Stimulated activated CD4-positive, alpha-beta T cell treated with anti-CD3 and anti-CD28 coated beads, Interleukin-12 subunit alpha, Interleukin-12 subunit beta, amount 100 ng/mL, for 4 hours (primary cell): ENCODE results near the gene CPED1.
"Not testable (repeated sequence)": the region's sequence is repeated elsewhere in the genome, so short reads cannot be mapped to it uniquely, and the experiment has no call there.

Experiments used
- DNase-seq: peaks from one replicate; pipeline ENCODE4 v3.0.0-alpha.2; 2020

Gene CPED1

GRCh38 chr7:121075424-121075841, 86.9 kb downstream of the CPED1 start:
- not testable (repeated sequence) for DNase-seq

GRCh38 chr7:121075952-121076349, 87.4 kb downstream of the CPED1 start:
- DNase-seq = no peak

GRCh38 chr7:121076350-121077164, 88.0 kb downstream of the CPED1 start:
- DNase-seq = no peak

GRCh38 chr7:121077165-121077630, 88.7 kb downstream of the CPED1 start:
- no peak for DNase-seq

- DNase-seq = no peak
These were observed 90.3 kb downstream of the CPED1 start for GRCh38 chr7:121078701-121079227.

- no peak for DNase-seq
These were observed 91.1 kb downstream of the CPED1 start for GRCh38 chr7:121079425-121080169.

GRCh38 chr7:121080257-121080912, 91.9 kb downstream of the CPED1 start:
- no peak for DNase-seq

GRCh38 chr7:121080913-121081326, 92.4 kb downstream of the CPED1 start:
- no peak for DNase-seq

GRCh38 chr7:121081327-121081936, 92.9 kb downstream of the CPED1 start:
- no peak for DNase-seq

- DNase-seq = no peak
These were observed 94.0 kb downstream of the CPED1 start for GRCh38 chr7:121082400-121083101.

GRCh38 chr7:121083138-121083789, 94.8 kb downstream of the CPED1 start:
- DNase-seq = no peak

- no peak for DNase-seq
These were observed 95.3 kb downstream of the CPED1 start for GRCh38 chr7:121083790-121084251.

- DNase-seq = no peak
These were observed 95.7 kb downstream of the CPED1 start for GRCh38 chr7:121084256-121084655.

GRCh38 chr7:121084748-121085336, 96.3 kb downstream of the CPED1 start:
- DNase-seq = no peak

GRCh38 chr7:121085922-121086321, 97.4 kb downstream of the CPED1 start:
- DNase-seq = no peak

GRCh38 chr7:121088870-121089269, 100.4 kb downstream of the CPED1 start:
- no peak for DNase-seq

- DNase-seq = no peak
These were observed 106.3 kb downstream of the CPED1 start for GRCh38 chr7:121094829-121095228.

- DNase-seq = no peak
These were observed 109.1 kb downstream of the CPED1 start for GRCh38 chr7:121097577-121097976.

GRCh38 chr7:121099572-121099971, 111.1 kb downstream of the CPED1 start:
- no peak for DNase-seq

GRCh38 chr7:121101083-121101482, 112.6 kb downstream of the CPED1 start:
- DNase-seq = no peak

GRCh38 chr7:121101621-121102020, 113.1 kb downstream of the CPED1 start:
- DNase-seq = no peak
